DMS114 treated with DMSO at 0.1 percent for 48 hours (cell line): ENCODE data around the gene RPGRIP1.
"Not testable (repeated sequence)": the region's sequence is repeated elsewhere in the genome, so short reads cannot be mapped to it uniquely, and the experiment has no call there.

Experiments
- DNase-seq: peaks from one replicate; lab custom pipeline; 2025; ENCODE audit not compliant: unreplicated experiment; lab: John Stamatoyannopoulos, UW

The RPGRIP1 gene

DNA sequence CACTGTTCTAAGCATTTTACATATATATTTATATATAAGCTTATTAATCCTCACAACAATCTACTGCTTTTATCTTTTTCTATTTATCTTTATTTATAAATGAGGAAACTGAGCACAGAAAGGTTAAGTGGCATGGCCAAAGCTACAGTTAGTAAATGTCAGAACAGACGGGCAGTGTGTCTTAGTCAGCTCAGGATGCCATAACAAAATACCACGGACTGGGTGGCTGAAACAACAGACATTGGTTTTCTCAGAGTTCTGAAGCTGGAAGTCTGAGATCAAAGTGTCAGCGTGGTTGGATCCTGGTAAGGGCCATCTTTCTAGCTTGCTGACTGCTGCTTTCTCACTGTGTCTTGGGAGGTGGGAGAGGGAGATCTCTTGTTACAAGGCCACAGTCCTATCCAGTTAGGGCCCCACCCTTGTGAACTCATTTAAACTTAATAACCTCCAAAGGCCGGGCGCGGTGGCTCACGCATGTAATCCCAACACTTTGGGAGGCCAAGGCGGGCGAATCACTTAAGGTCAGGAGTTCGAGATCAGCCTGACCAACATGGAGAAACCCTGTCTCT is 19.8 kb downstream of the RPGRIP1 start:
- no peak for DNase-seq

DNA sequence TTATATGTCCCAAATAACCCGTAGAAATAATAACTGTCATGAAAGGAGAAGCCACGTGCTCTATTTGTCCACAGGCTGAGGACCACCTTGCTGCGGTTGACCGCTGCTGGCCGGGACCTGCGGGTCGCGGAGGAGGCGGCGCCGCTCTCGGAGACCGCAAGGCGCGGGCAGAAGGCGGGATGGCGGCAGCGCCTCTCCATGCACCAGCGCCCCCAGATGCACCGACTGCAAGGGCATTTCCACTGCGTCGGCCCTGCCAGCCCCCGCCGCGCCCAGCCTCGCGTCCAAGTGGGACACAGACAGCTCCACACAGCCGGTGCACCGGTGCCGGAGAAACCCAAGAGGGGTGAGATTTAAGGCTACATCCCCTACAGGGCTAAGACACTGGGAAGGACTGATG is 21.0 kb downstream of the RPGRIP1 start:
- DNase-seq = peak; percentile 13

DNA sequence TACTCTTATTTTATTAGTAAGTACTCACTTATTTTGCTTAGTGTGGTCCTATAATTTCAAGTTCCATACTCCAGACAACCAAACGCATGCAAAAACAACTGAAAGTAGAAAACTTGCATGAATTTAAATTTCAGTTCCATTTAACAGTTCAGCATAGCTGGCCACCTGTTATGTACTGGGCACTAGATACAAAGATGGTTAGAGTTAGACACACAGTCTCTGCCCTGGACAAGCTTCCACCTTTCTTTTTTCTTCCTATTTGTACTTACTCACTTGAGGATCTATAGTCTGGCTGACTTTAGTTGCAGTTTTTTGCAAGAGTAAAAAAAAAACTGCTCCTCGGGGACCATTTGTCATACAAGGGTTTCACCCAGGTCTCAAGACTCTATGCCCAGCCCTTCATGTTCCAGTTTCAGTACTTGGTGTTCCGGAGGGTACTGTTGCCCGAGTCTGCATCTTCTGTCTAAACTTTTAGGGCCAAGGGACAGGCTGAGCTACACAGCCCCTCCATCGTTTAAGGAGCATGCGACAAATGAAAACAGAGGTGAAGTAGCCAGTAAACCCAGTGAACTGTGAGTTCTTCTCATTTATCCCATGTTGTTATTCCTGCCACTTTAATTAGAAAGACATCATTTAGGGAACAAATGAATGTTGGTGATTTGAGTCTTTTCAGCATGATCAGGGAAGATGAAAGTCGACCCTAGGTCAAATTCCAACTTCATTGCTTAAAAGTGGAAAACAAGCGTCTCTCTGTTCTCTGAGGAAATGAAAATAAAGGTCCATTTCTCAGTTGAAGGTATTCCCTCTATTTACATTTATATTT is 22.3 kb downstream of the RPGRIP1 start:
- no peak for DNase-seq

- not testable (repeated sequence) for DNase-seq
These were observed 22.9 kb downstream of the RPGRIP1 start for GRCh38 chr14:21302836-21303140.

DNA sequence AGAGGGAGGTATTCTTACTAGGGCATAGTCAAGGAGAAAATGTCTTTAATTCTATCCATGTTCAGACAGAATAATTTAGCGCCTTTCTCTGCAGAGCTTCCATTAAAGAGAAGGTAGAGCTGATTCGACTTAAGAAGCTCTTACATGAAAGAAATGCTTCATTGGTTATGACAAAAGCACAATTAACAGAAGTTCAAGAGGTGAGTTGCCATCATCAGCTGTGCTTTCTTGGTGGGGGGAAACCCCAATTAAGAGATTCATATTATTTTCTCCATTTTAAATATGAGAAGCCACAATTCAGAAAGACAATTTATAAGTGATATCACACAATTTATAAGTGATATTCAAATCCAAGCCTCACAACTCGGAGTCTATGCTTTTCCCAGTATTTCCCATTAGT is 27.8 kb downstream of the RPGRIP1 start:
- no peak for DNase-seq

DNA sequence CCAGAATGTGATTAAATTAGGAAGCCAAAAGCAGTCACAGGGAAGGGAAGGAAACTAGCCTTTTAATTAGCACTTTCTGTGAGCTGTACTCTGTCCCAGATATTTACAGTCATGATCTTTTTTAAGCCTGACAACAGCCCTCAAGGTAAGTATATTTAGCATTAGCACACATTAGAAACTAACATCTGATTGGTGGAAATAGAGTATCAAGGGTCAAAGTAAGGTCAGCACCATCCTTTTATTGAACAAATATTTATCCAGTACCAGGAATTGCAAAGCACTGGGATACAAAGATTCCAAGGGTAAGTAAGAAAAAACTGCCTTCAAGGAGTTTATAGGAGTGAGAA is 28.2 kb downstream of the RPGRIP1 start:
- DNase-seq = no peak

- peak; percentile 32 for DNase-seq
These were observed 28.8 kb downstream of the RPGRIP1 start for GRCh38 chr14:21308479-21309237.

- no peak for DNase-seq
These were observed 29.4 kb downstream of the RPGRIP1 start for GRCh38 chr14:21309238-21309636.

GRCh38 chr14:21309956-21310355 is 30.1 kb downstream of the RPGRIP1 start:
- no peak for DNase-seq

DNA sequence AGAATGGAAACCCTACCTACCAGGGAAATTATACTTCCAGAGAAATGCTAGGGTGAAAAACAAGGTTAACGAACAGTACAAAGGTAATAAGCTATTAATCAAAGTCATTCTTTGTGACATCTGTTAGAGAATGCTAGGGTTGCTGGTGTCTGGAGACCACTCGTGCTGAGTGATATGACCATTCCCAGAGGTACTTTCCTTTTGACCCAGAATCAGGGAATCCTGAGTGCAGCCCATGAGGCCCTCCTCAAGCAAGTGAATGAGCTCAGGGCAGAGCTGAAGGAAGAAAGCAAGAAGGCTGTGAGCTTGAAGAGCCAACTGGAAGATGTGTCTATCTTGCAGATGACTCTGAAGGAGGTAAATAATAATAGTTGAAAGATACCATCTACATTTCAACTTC is 31.7 kb downstream of the RPGRIP1 start:
- no peak for DNase-seq

GRCh38 chr14:21313512-21313911 is 33.6 kb downstream of the RPGRIP1 start:
- DNase-seq = no peak

DNA sequence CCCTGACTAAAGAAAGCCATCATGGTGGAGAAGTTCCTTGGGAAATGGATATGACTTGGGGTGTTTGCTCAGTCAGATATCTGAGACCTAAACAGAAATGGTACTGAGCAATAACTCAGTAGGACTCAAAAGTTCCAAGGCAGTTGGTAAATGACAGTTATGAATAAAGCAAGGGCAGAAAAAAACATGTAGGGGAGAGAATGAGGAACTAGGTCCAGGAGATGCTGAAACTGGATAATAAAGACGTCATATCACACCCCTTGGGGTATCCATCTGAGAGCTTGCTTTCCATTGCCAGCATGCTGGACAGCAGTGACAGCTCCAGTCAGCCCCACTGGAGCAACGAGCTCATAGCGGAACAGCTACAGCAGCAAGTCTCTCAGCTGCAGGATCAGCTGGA is 37.5 kb downstream of the RPGRIP1 start:
- no peak for DNase-seq

- no peak for DNase-seq
These were observed 41.0 kb downstream of the RPGRIP1 start for GRCh38 chr14:21320913-21321312.

DNA sequence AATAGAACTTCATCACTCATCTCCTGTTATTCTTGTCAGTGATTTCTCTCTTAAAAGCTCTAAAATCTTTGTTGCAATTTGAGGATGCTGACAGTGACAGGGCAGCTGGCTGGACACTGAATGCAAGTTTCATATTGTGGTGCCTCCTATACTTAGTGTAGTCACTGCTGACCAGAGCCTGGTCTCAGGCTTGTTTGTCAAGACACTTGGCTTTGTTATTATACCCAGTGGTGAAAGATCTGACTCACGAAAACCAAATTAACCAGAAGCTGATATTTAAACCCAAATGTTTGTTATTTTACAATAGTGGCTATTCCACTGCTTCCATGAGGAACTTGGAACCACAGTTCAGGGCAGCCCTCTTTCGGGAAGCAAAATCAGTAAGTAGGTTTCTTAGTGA is 42.8 kb downstream of the RPGRIP1 start:
- no peak for DNase-seq

- DNase-seq = no peak
These were observed 47.1 kb downstream of the RPGRIP1 start for GRCh38 chr14:21326972-21327371.
